Chondrocyte (in vitro differentiated cells): ENCODE data around the gene TRIM7. TPM values are rescaled to one million over a fixed set of nuclear protein-coding genes. Genes with fewer than 3 reads are reported as not detected.

Source experiments
- DNase-seq: peaks from one replicate; pipeline ENCODE4 v3.0.0; 2021; ENCODE audit warnings: mixed read lengths, low spot score
- H3K27ac Mint-ChIP-seq: one replicate; pipeline ENCODE4 v1.8.0; 2021; ENCODE audit warnings: mild to moderate bottlenecking, moderate library complexity, mixed read lengths; ENCODE audit not compliant: unreplicated experiment
- H3K27me3 Mint-ChIP-seq: 2 replicates; pipeline ENCODE4 v1.8.0; 2021; ENCODE audit warnings: low read depth, mixed read lengths
- H3K36me3 Mint-ChIP-seq: 2 replicates; pipeline ENCODE4 v1.8.0; 2021; ENCODE audit warnings: low read depth, mixed read lengths
- H3K4me1 Mint-ChIP-seq: 2 replicates; pipeline ENCODE4 v1.8.0; 2021; ENCODE audit warnings: low read depth, mild to moderate bottlenecking, mixed read lengths
- H3K4me3 Mint-ChIP-seq: one replicate; pipeline ENCODE4 v1.8.0; 2021; ENCODE audit warnings: mild to moderate bottlenecking, moderate library complexity, mixed read lengths; ENCODE audit not compliant: unreplicated experiment
- H3K9me3 Mint-ChIP-seq: 2 replicates; pipeline ENCODE4 v1.8.0; 2021; ENCODE audit warnings: low read depth, mixed read lengths
- total RNA-seq: library from RNA; stranded (reverse); gene quantifications from 3 replicates; pipeline ENCODE4 v1.2.1, GENCODE V29; 2021
- TF ChIP-seq, protein P1 (sequence below): fragments of 200-600 bp; sonication (generic); IDR thresholded peaks from 2 replicates; pipeline ENCODE4 v1.5.0; 2021; ENCODE audit warnings: antibody characterized with exemption, mild to moderate bottlenecking, moderate library complexity

TRIM7 gene
- total RNA-seq, 1 donor from 2014 or later, result 5.7 TPM

DNA sequence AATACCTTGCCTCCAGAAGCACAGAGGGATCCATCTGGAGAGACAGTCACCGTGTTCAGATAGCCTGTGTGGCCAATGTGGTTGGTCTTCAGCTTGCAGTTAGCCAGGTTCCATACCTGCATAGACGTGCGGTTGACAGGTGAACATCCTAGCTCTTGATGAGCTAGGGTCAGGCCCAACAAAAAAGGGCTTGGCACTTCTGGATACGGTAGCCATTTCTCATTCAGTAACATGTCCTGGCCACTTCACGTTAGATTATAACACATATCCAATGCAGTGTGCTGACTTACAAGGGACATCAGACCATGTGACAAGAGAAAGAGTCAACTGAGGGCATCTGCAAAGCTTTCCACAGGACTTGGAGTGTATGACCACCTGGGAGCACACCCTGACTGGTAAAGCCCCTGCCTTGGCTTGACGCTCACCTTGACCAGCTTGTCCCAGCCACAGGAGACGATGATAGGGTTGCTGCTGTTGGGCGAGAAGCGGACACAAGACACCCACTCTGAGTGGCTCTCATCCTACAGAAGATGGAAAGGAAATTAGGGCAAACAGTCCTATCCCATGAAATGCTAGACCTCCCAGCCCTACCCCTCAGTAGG lies 34.2 kb upstream of the TRIM7 start:
- Mint-ChIP-seq H3K4me1 (peaks cover 40% of the 10 kb centered on the region), H3K36me3 (peaks cover 48% of the 10 kb centered on the region), H3K27ac (peak overlapping the region; percentile 69), H3K27me3 (no peaks in the 10 kb centered on the region), H3K9me3 (no peaks in the 10 kb centered on the region), H3K4me3 (peak overlapping the region; percentile 31)
- DNase-seq, result no peak
- TF ChIP-seq, protein P1, sequence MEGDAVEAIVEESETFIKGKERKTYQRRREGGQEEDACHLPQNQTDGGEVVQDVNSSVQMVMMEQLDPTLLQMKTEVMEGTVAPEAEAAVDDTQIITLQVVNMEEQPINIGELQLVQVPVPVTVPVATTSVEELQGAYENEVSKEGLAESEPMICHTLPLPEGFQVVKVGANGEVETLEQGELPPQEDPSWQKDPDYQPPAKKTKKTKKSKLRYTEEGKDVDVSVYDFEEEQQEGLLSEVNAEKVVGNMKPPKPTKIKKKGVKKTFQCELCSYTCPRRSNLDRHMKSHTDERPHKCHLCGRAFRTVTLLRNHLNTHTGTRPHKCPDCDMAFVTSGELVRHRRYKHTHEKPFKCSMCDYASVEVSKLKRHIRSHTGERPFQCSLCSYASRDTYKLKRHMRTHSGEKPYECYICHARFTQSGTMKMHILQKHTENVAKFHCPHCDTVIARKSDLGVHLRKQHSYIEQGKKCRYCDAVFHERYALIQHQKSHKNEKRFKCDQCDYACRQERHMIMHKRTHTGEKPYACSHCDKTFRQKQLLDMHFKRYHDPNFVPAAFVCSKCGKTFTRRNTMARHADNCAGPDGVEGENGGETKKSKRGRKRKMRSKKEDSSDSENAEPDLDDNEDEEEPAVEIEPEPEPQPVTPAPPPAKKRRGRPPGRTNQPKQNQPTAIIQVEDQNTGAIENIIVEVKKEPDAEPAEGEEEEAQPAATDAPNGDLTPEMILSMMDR, result no peak

DNA sequence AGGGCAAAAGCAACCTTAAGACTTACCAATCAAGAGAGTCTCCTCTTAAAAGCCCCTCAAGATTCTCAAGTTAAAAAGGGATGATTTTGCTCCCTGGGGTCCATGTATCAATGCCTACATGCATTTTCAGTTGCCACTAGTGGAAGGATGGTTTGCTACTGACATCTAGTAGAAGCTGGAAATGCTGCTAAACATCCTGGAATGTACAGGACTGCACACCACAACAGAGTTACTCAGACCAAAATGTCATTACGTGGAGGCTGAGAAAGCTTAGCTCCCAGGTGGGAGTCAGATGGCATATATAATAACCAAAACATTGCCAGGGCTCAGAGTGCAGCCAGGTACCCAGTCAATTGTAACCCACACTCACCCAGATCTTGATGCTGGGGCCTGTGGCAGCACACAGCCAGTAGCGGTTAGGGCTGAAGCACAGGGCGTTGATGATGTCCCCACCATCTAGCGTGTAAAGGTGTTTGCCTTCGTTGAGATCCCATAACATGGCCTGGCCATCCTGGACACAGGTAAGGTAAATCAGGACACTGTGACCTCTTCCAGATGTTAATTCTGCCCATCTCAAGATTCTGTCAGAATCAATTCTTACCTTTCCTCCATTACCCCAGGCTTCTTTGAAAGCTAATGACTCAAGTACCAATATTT lies 32.9 kb upstream of the TRIM7 start:
- peaks cover 48% of the 10 kb centered on the region for H3K36me3 Mint-ChIP-seq
- DNase-seq, result no peak
- H3K4me1 Mint-ChIP-seq, result peaks cover 40% of the 10 kb centered on the region
- TF ChIP-seq, protein P1, result no peak
- H3K27me3 Mint-ChIP-seq, result no peaks in the 10 kb centered on the region
- no peaks in the 10 kb centered on the region for H3K9me3 Mint-ChIP-seq
- no peak overlapping the region for H3K4me3 Mint-ChIP-seq
- H3K27ac Mint-ChIP-seq, result peak overlapping the region; percentile 54

DNA sequence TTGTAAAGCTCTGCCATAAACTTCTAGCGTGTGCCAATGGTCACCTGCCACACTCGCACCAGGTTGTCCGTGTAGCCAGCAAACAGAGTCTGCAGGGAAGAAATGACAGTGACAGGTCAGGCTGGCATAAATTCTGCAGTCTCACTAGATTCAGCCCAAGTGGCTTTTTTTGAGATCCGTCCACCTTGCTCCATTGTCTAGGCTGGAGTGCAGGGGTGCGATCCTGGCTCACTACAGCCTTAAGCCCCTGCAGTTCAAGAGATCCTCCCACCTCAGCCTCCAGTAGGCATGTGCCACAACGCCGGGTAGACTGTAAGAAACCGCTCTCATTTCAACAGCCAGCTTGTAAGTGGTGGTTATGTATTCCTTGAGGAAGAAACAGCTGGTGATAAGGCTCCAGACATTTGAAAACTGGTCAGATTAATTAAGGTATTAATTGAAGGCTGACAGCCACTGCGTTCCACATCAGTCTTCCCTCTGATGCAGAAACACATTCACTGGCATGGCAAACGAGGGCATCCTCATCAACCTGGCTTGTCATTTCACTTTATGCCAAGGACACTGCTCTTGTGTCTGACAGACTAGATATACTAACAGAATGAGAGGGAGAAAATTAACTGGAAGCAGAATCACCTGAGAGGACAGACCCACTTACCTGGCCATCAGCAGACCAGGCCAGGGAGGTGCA lies 32.1 kb upstream of the TRIM7 start:
- Mint-ChIP-seq H3K4me3 (no peak overlapping the region), H3K36me3 (peaks cover 44% of the 10 kb centered on the region), H3K27ac (peak overlapping the region; percentile 38)

DNA sequence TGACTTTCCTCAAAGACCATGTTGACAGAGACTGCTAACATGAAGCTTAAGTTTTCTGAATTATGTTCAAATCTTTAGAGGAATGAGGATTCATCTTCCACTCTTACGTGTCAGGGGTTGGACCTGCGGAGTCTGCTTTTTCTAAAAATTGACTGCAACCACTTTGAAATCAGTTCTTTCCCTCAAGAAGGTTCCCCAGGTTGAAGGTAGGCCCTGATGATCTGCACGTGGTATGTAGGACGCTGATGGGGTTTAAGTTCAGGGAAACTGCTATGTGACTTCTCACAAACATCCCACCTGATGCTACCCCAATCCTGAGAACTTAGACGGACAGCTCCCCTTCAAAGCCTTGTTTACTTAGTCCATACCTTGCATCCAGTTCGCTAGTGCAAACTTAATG lies 31.5 kb upstream of the TRIM7 start:
- TF ChIP-seq, protein P1, result no peak
- H3K9me3 Mint-ChIP-seq, result no peaks in the 10 kb centered on the region
- peaks cover 26% of the 10 kb centered on the region for H3K4me1 Mint-ChIP-seq
- H3K27ac Mint-ChIP-seq, result no peak overlapping the region
- no peaks in the 10 kb centered on the region for H3K27me3 Mint-ChIP-seq
- no peak overlapping the region for H3K4me3 Mint-ChIP-seq
- peaks cover 38% of the 10 kb centered on the region for H3K36me3 Mint-ChIP-seq
- no peak for DNase-seq

More for the DNA sequence above, 32.1 kb upstream of the TRIM7 start:
- TF ChIP-seq, protein P1, result no peak
- no peaks in the 10 kb centered on the region for H3K9me3 Mint-ChIP-seq
- H3K27me3 Mint-ChIP-seq, result no peaks in the 10 kb centered on the region
- peaks cover 33% of the 10 kb centered on the region for H3K4me1 Mint-ChIP-seq
- DNase-seq, result no peak

DNA sequence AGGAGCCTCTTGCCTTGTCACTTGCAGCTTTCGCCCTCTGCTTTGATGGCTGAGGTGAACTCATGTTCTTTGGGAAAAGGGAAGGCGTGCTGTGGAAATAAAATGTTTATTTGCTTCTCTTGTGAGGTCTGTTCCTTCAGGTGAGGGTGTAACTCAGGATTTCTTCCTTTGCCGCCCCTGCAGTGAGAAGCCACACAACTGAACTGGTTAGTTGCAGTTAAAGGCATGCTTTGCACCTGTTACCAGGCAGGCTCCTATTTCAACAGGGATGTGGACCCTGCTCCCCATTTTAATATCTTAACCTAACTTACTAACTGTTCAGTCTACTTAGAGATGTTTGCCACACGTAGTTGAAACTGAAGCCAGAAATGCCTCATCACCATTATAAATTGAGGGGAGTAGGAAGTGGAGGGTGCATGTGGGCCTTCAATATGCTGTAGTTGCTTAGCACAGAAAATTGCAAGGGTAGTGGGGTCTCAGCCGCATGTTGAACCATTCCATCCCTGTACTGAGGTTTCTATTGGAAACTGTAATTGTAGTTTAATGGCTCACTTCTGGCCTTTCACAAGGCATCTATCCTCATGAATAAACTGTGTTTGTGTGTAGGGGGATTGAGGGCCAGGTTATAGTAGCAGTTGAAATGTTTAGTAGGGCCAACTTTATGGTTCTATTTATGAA lies 30.8 kb upstream of the TRIM7 start:
- H3K9me3 Mint-ChIP-seq, result no peaks in the 10 kb centered on the region
- H3K4me1 Mint-ChIP-seq, result peaks cover 20% of the 10 kb centered on the region
- no peak for DNase-seq
- TF ChIP-seq, protein P1, result no peak
- no peak overlapping the region for H3K4me3 Mint-ChIP-seq
- peak overlapping the region; percentile 70 for H3K27ac Mint-ChIP-seq
- no peaks in the 10 kb centered on the region for H3K27me3 Mint-ChIP-seq
- peaks cover 38% of the 10 kb centered on the region for H3K36me3 Mint-ChIP-seq
